ES-I3 (cell line): ENCODE measurements around the gene ZNF726.
"Not testable (repeated sequence)": the region's sequence is repeated elsewhere in the genome, so short reads cannot be mapped to it uniquely, and the experiment has no call there.

Experiments used
- H3K36me3 ChIP-seq: 2 replicates; pipeline ENCODE4 v1.6.1; 2013; ENCODE audit warnings: mild to moderate bottlenecking, low read length, control low read depth, moderate library complexity; ENCODE audit not compliant: insufficient read depth
- H3K4me1 ChIP-seq: 2 replicates; pipeline ENCODE4 v1.6.1; 2013; ENCODE audit warnings: mild to moderate bottlenecking, control low read depth, low read length; ENCODE audit not compliant: insufficient read depth
- H3K9ac ChIP-seq: 2 replicates; pipeline ENCODE4 v1.6.1; 2013; ENCODE audit warnings: low read depth, mild to moderate bottlenecking, low read length, moderate library complexity
- H3K9me3 ChIP-seq: 2 replicates; pipeline ENCODE4 v1.6.1; 2013; ENCODE audit warnings: mild to moderate bottlenecking, low read length, moderate library complexity; ENCODE audit not compliant: control insufficient read depth, insufficient read depth

The ZNF726 gene

GRCh38 chr19:23914402-23915286 lies at the start of gene ZNF726:
ZNF726 (plus strand) TSS chr19:23914886; CDS start chr19:23914995, 109 bp downstream.
- H3K4me1 ChIP-seq: no peaks in the 10 kb centered on the region
- H3K36me3 ChIP-seq: no peaks in the 10 kb centered on the region
- no peak within 1 kb of the TSS; the same call in 1 of the 2 replicates for H3K9ac ChIP-seq
- no peaks in the 10 kb centered on the region for H3K9me3 ChIP-seq

GRCh38 chr19:23867895-23868294 lies 46.8 kb upstream of the ZNF726 start:
- H3K9me3 ChIP-seq: no peaks in the 10 kb centered on the region; the same call in 1 of the 2 replicates
- H3K9ac ChIP-seq: no peak overlapping the region
- H3K36me3 ChIP-seq: no peaks in the 10 kb centered on the region; the same call in 1 of the 2 replicates
- no peaks in the 10 kb centered on the region for H3K4me1 ChIP-seq

- H3K36me3 ChIP-seq: no peaks in the 10 kb centered on the region; the same call in 1 of the 2 replicates
Measured at GRCh38 chr19:23868630-23869029, 46.1 kb upstream of the ZNF726 start.

GRCh38 chr19:23872282-23872919 lies 42.3 kb upstream of the ZNF726 start:
- no peaks in the 10 kb centered on the region for H3K4me1 ChIP-seq
- no peaks in the 10 kb centered on the region; the same call in 1 of the 2 replicates for H3K36me3 ChIP-seq
- H3K9ac ChIP-seq: no peak overlapping the region
- H3K9me3 ChIP-seq: no peaks in the 10 kb centered on the region; the same call in 1 of the 2 replicates

More at GRCh38 chr19:23868630-23869029, 46.1 kb upstream of the ZNF726 start:
- Histone ChIP-seq H3K4me1 (no peaks in the 10 kb centered on the region), H3K9ac (no peak overlapping the region), H3K9me3 (no peaks in the 10 kb centered on the region; the same call in 1 of the 2 replicates)

GRCh38 chr19:23876261-23876660 lies 38.4 kb upstream of the ZNF726 start:
- H3K4me1 ChIP-seq: no peaks in the 10 kb centered on the region
- no peaks in the 10 kb centered on the region for H3K36me3 ChIP-seq
- H3K9me3 ChIP-seq: no peaks in the 10 kb centered on the region; the same call in 1 of the 2 replicates
- no peak overlapping the region for H3K9ac ChIP-seq

- not testable (repeated sequence) for H3K4me1 ChIP-seq, H3K9ac ChIP-seq, H3K36me3 ChIP-seq, H3K9me3 ChIP-seq
Measured at GRCh38 chr19:23876756-23877155, 37.9 kb upstream of the ZNF726 start.

- Histone ChIP-seq H3K9me3 (no peaks in the 10 kb centered on the region), H3K36me3 (no peaks in the 10 kb centered on the region), H3K9ac (no peak overlapping the region), H3K4me1 (no peaks in the 10 kb centered on the region)
Measured at GRCh38 chr19:23882493-23882892, 32.2 kb upstream of the ZNF726 start.

- H3K9ac ChIP-seq: no peak overlapping the region
- no peaks in the 10 kb centered on the region for H3K4me1 ChIP-seq
- no peaks in the 10 kb centered on the region for H3K36me3 ChIP-seq
- H3K9me3 ChIP-seq: no peaks in the 10 kb centered on the region
Measured at GRCh38 chr19:23884363-23884762, 30.3 kb upstream of the ZNF726 start.

- no peak overlapping the region for H3K9ac ChIP-seq
- no peaks in the 10 kb centered on the region for H3K9me3 ChIP-seq
- H3K36me3 ChIP-seq: no peaks in the 10 kb centered on the region
- no peaks in the 10 kb centered on the region for H3K4me1 ChIP-seq
Measured at GRCh38 chr19:23887642-23888041, 27.0 kb upstream of the ZNF726 start.

- H3K36me3 ChIP-seq, H3K4me1 ChIP-seq, H3K9ac ChIP-seq, H3K9me3 ChIP-seq: not testable (repeated sequence)
Measured at GRCh38 chr19:23896096-23896495, 18.6 kb upstream of the ZNF726 start.

GRCh38 chr19:23896912-23897311 lies 17.8 kb upstream of the ZNF726 start:
- Histone ChIP-seq H3K36me3 (no peaks in the 10 kb centered on the region), H3K9ac (no peak overlapping the region), H3K4me1 (no peaks in the 10 kb centered on the region), H3K9me3 (no peaks in the 10 kb centered on the region)

- Histone ChIP-seq H3K9ac (no peak overlapping the region), H3K4me1 (no peaks in the 10 kb centered on the region), H3K36me3 (no peaks in the 10 kb centered on the region), H3K9me3 (peaks cover 7% of the 10 kb centered on the region)
Measured at GRCh38 chr19:23901360-23901759, 13.3 kb upstream of the ZNF726 start.

- H3K4me1 ChIP-seq: no peaks in the 10 kb centered on the region
- H3K36me3 ChIP-seq: no peaks in the 10 kb centered on the region
- peaks cover 7% of the 10 kb centered on the region for H3K9me3 ChIP-seq
- H3K9ac ChIP-seq: no peak overlapping the region
Measured at GRCh38 chr19:23904406-23904805, 10.3 kb upstream of the ZNF726 start.

- H3K4me1 ChIP-seq: no peaks in the 10 kb centered on the region
- H3K9ac ChIP-seq: no peak overlapping the region
- no peaks in the 10 kb centered on the region for H3K36me3 ChIP-seq
- H3K9me3 ChIP-seq: peaks cover 7% of the 10 kb centered on the region
Measured at GRCh38 chr19:23905771-23906170, 8.9 kb upstream of the ZNF726 start.

GRCh38 chr19:23906835-23907234 lies 7.9 kb upstream of the ZNF726 start:
- Histone ChIP-seq H3K36me3 (no peaks in the 10 kb centered on the region), H3K9me3 (peaks cover 7% of the 10 kb centered on the region)

More at GRCh38 chr19:23906835-23907234, 7.9 kb upstream of the ZNF726 start:
- H3K9ac ChIP-seq: no peak overlapping the region
- H3K4me1 ChIP-seq: no peaks in the 10 kb centered on the region
